ENCODE data around the gene RABAC1.

- TF ChIP-seq CTCF (IDR thresholded peaks at IDR 0.05; ENCODE audit: low read length) (no peak), EZH2 (IDR thresholded peaks at IDR 0.05; ENCODE audit: borderline replicate concordance, low read length) (no peak)
Measured at GRCh38 chr19:41995959-41996797, 37.1 kb upstream of the RABAC1 start.

Measured in OCI-LY1 (cell line).